HepG2 (cell line): Measurements from ENCODE around the gene PGA3. TPM values are rescaled to one million over a fixed set of nuclear protein-coding genes. Genes with fewer than 3 reads are reported as not detected.

Experiments
- ADNP ChIP-seq: sonication (generic); formaldehyde crosslinking; IDR thresholded peaks from 2 replicates; pipeline ENCODE4 v1.4.0; 2020; ENCODE audit warnings: missing genetic modification reagents
- AGO1 ChIP-seq: fragments of 200-400 bp; formaldehyde crosslinking; IDR thresholded peaks from 2 replicates; pipeline ENCODE4 v1.6.1; 2017; ENCODE audit warnings: mild to moderate bottlenecking, low read depth, low read length, moderate library complexity; ENCODE audit not compliant: poor library complexity, severe bottlenecking
- FOXA3 ChIP-seq: IDR thresholded peaks from 2 replicates; pipeline ENCODE4 v1.6.1; 2016; ENCODE audit warnings: missing genetic modification reagents, missing compliant biosample characterization
- FOXK1 ChIP-seq: sonication (generic); formaldehyde crosslinking; IDR thresholded peaks from 2 replicates; pipeline ENCODE4 v1.4.0; 2020; ENCODE audit warnings: low read depth, missing genetic modification reagents, borderline replicate concordance
- MAF1 ChIP-seq: sonication (generic); formaldehyde crosslinking; IDR thresholded peaks from 2 replicates; pipeline ENCODE4 v1.5.0; 2020; ENCODE audit warnings: missing genetic modification reagents, borderline replicate concordance
- MXD3 ChIP-seq: IDR thresholded peaks from 2 replicates; pipeline ENCODE4 v1.6.1; 2016; ENCODE audit warnings: mild to moderate bottlenecking, missing biosample characterization, missing genetic modification reagents
- ONECUT2 ChIP-seq: sonication (generic); formaldehyde crosslinking; IDR thresholded peaks from 2 replicates; pipeline ENCODE4 v1.4.0; 2020; ENCODE audit warnings: missing genetic modification reagents
- PBX2 ChIP-seq: IDR thresholded peaks from 2 replicates; pipeline ENCODE4 v1.6.1; 2016; ENCODE audit warnings: control low read depth
- PRPF4 ChIP-seq: fragments of 200-400 bp; formaldehyde crosslinking; IDR thresholded peaks from 2 replicates; pipeline ENCODE4 v1.6.1; 2016; ENCODE audit warnings: low read length, low read depth; ENCODE audit not compliant: poor library complexity, severe bottlenecking
- PTBP1 ChIP-seq: fragments of 200-400 bp; formaldehyde crosslinking; IDR thresholded peaks from 2 replicates; pipeline ENCODE4 v1.6.1; 2018; ENCODE audit warnings: low read length, low read depth; ENCODE audit not compliant: poor library complexity, severe bottlenecking
- RAD21 ChIP-seq: fragments of 450-650 bp; formaldehyde crosslinking; IDR thresholded peaks from 2 replicates; pipeline ENCODE4 v1.5.0; 2020; ENCODE audit warnings: mild to moderate bottlenecking
- SMYD3 ChIP-seq: sonication (generic); formaldehyde crosslinking; IDR thresholded peaks from 2 replicates; pipeline ENCODE4 v1.8.1; 2023; ENCODE audit warnings: mild to moderate bottlenecking, missing genetic modification reagents
- SNRNP70 ChIP-seq: fragments of 200-400 bp; formaldehyde crosslinking; IDR thresholded peaks from 2 replicates; pipeline ENCODE4 v1.6.1; 2017; ENCODE audit warnings: mild to moderate bottlenecking, low read depth, low read length, moderate library complexity
- SP1 ChIP-seq, 2 experiments: fragments of 450-650 bp in 1 of 2; sonication (generic) in 1 of 2; formaldehyde crosslinking in 1 of 2; IDR thresholded peaks; 2 replicates each; pipeline versions ENCODE4 v1.4.0 to v1.6.1; 2016 to 2020; ENCODE audit warnings: missing genetic modification reagents in 1 of 2
- YEATS2 ChIP-seq: sonication (generic); formaldehyde crosslinking; IDR thresholded peaks from 2 replicates; pipeline ENCODE4 v1.4.0; 2020; ENCODE audit warnings: missing genetic modification reagents, borderline replicate concordance
- ZBTB1 ChIP-seq: sonication (generic); formaldehyde crosslinking; IDR thresholded peaks from 2 replicates; pipeline ENCODE4 v1.4.0; 2020; ENCODE audit warnings: missing genetic modification reagents, borderline replicate concordance
- ZNF138 ChIP-seq: sonication (generic); formaldehyde crosslinking; IDR thresholded peaks from 2 replicates; pipeline ENCODE4 v1.5.0; 2020; ENCODE audit warnings: mild to moderate bottlenecking, low read depth, missing genetic modification reagents
- ZNF274 ChIP-seq: sonication (generic); formaldehyde crosslinking; IDR thresholded peaks from 2 replicates; pipeline ENCODE4 v1.5.1; 2020; ENCODE audit warnings: mild to moderate bottlenecking, missing genetic modification reagents
- ZNF33B ChIP-seq: sonication (generic); formaldehyde crosslinking; IDR thresholded peaks from 2 replicates; pipeline ENCODE4 v1.5.1; 2020; ENCODE audit warnings: mild to moderate bottlenecking, missing genetic modification reagents
- ZNF556 ChIP-seq: sonication (generic); formaldehyde crosslinking; IDR thresholded peaks from 2 replicates; pipeline ENCODE4 v1.4.0; 2020; ENCODE audit warnings: mild to moderate bottlenecking, missing genetic modification reagents, borderline replicate concordance
- ZNF713 ChIP-seq: sonication (generic); formaldehyde crosslinking; IDR thresholded peaks from 2 replicates; pipeline ENCODE4 v1.4.0; 2020; ENCODE audit warnings: mild to moderate bottlenecking, missing genetic modification reagents
- ZNF737 ChIP-seq: sonication (generic); formaldehyde crosslinking; IDR thresholded peaks from 2 replicates; pipeline ENCODE4 v1.5.0; 2020; ENCODE audit warnings: missing genetic modification reagents, mild to moderate bottlenecking, borderline replicate concordance
- ZNF75D ChIP-seq: sonication (generic); formaldehyde crosslinking; IDR thresholded peaks from 2 replicates; pipeline ENCODE4 v1.8.1; 2023; ENCODE audit warnings: missing genetic modification reagents, mild to moderate bottlenecking, borderline replicate concordance
- ZNF775 ChIP-seq: sonication (generic); formaldehyde crosslinking; IDR thresholded peaks from 2 replicates; pipeline ENCODE4 v1.4.0; 2020; ENCODE audit warnings: missing genetic modification reagents, mild to moderate bottlenecking, moderate library complexity, borderline replicate concordance
- polyA plus RNA-seq, 8 experiments: library from polyadenylated mRNA; depleted of rRNA in 3 of 8; stranded (reverse) in 7 of 8; unstranded in 1 of 8; fragments of >200 nt; fragmentation: Illumina TruSeq in 4 of 8; extraction: Trizol in 4 of 8; gene quantifications; 2 replicates each; pipeline versions ENCODE4 v1.2.1 to v1.2.3, GENCODE V29; 2011 to 2016; ENCODE audit warnings: low read depth in 4 of 8, missing spikeins in 1 of 8, mixed read lengths in 1 of 8; ENCODE audit not compliant: insufficient read depth in 1 of 8
- total RNA-seq, 5 experiments: library from RNA; depleted of rRNA; stranded (reverse); fragments of >200 nt; fragmentation: Illumina TruSeq; extraction: Trizol; gene quantifications; 2 replicates each; pipeline ENCODE4 v1.2.3, GENCODE V29; 2016; ENCODE audit warnings: low read depth in 1 of 5
- TF ChIP-seq, protein P1 (sequence below): sonication (generic); formaldehyde crosslinking; conservative IDR thresholded peaks from 2 replicates; pipeline ENCODE4 v1.4.0; 2020; ENCODE audit warnings: missing genetic modification reagents
- TF ChIP-seq, protein P2 (sequence below): sonication (generic); formaldehyde crosslinking; IDR thresholded peaks from 2 replicates; pipeline ENCODE4 v1.5.1; 2020; ENCODE audit warnings: mild to moderate bottlenecking, moderate library complexity, missing genetic modification reagents

Gene PGA3
- total and polyA plus RNA-seq, 2 of the 13 experiments (the other 11 are each of a cell fraction or from before 2014, with no cell fraction given), result not detected

DNA sequence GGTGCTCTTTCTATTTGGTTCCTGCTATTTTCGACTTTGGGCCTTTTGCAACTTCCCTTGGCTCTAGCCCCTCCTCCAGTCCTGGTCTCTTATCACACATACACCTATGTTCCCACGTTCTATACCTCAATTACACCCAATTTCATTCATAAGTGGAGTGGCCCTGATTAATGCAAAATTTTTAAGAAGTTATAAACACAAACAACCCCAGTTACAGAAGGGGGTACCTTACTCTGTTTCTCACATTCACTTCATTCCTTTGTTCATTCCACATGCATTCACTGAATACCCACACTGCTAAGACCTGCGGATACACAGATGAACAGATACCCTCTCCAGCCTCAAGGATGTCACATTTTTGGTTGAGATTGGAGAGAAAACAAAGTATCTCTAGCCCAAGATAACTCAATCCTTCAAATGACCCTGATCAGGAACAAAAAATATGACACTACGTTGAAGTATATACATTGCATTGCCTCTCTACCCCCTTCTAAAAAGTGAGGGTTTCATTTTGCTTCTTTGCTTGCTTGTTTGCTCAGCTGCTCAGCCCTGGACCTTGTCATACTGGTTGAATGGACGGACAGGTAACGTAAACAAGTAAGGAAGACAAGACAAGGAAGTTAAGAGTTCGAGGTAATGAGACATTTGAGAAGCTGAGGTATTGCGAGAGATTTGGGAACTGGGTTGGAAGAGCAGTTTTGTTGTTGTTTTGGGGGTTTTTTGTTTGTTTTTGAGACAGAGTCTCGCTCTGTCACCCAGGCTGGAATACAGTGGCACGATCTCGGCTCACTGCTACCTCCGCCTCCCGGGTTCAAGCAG lies 38.5 kb upstream of the PGA3 start (continued):
- no peak for TF ChIP-seq RAD21 (CRISPR knock-in tag)
- no peak for TF ChIP-seq SNRNP70
- no peak for TF ChIP-seq ZNF737 (CRISPR knock-in tag)
- TF ChIP-seq FOXA3 (CRISPR knock-in tag), result peak; percentile 82
- TF ChIP-seq ZNF775 (CRISPR knock-in tag), result no peak
- no peak for TF ChIP-seq ZBTB1 (CRISPR knock-in tag)
- TF ChIP-seq, protein P1, sequence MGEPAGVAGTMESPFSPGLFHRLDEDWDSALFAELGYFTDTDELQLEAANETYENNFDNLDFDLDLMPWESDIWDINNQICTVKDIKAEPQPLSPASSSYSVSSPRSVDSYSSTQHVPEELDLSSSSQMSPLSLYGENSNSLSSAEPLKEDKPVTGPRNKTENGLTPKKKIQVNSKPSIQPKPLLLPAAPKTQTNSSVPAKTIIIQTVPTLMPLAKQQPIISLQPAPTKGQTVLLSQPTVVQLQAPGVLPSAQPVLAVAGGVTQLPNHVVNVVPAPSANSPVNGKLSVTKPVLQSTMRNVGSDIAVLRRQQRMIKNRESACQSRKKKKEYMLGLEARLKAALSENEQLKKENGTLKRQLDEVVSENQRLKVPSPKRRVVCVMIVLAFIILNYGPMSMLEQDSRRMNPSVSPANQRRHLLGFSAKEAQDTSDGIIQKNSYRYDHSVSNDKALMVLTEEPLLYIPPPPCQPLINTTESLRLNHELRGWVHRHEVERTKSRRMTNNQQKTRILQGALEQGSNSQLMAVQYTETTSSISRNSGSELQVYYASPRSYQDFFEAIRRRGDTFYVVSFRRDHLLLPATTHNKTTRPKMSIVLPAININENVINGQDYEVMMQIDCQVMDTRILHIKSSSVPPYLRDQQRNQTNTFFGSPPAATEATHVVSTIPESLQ, result no peak
- no peak for TF ChIP-seq ZNF33B
- no peak for TF ChIP-seq ZNF75D (CRISPR knock-in tag)
- TF ChIP-seq MXD3 (CRISPR knock-in tag), result no peak
- TF ChIP-seq ONECUT2 (CRISPR knock-in tag), result no peak
- no peak for TF ChIP-seq ZNF274 (CRISPR knock-in tag)
- TF ChIP-seq YEATS2, result no peak; the same call in 1 of the 2 replicates
- no peak for TF ChIP-seq AGO1
- no peak for TF ChIP-seq ZNF556 (CRISPR knock-in tag)
- no peak for TF ChIP-seq ADNP (CRISPR knock-in tag)
- no peak for TF ChIP-seq MAF1 (CRISPR knock-in tag)
- 0 out of 2 replicates have a peak, but pooled peaks have one; percentile 40 for TF ChIP-seq FOXK1 (CRISPR knock-in tag)
- no peak for TF ChIP-seq ZNF138 (CRISPR knock-in tag)
- no peak for TF ChIP-seq PRPF4
- TF ChIP-seq SMYD3, result no peak
- TF ChIP-seq ZNF713 (CRISPR knock-in tag), result no peak
- TF ChIP-seq SP1 (IDR thresholded peaks at IDR 0.05), result no peak
- no peak for TF ChIP-seq SP1 (CRISPR knock-in tag; IDR thresholded peaks at IDR 0.05)
- no peak for TF ChIP-seq PBX2 (CRISPR knock-in tag)
- TF ChIP-seq, protein P2, sequence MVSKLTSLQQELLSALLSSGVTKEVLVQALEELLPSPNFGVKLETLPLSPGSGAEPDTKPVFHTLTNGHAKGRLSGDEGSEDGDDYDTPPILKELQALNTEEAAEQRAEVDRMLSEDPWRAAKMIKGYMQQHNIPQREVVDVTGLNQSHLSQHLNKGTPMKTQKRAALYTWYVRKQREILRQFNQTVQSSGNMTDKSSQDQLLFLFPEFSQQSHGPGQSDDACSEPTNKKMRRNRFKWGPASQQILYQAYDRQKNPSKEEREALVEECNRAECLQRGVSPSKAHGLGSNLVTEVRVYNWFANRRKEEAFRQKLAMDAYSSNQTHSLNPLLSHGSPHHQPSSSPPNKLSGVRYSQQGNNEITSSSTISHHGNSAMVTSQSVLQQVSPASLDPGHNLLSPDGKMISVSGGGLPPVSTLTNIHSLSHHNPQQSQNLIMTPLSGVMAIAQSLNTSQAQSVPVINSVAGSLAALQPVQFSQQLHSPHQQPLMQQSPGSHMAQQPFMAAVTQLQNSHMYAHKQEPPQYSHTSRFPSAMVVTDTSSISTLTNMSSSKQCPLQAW (CRISPR knock-in tag), result peak; percentile 28; the same call in 1 of the 2 replicates
- no peak for TF ChIP-seq PTBP1
